Stimulated activated CD8-positive, alpha-beta memory T cell treated with anti-CD3 and anti-CD28 coated beads, Interleukin-2, amount 100 ng/mL, for 1 hour (primary cell): ENCODE results near the gene NTMT2.
"Not testable (repeated sequence)": the region's sequence is repeated elsewhere in the genome, so short reads cannot be mapped to it uniquely, and the experiment has no call there.

Experiments used
- DNase-seq, 2 donors: peaks; one replicate each; pipeline ENCODE4 v3.0.0-alpha.2; 2020; ENCODE audit warnings: low read depth in 2 of 2

The NTMT2 gene

GRCh38 chr1:170145770-170146676 is at the start of gene NTMT2:
TSS of gene NTMT2 (plus strand) at chr1:170145959. CDS start at chr1:170146108, 149 bp downstream.
- DNase-seq = no peak

DNA sequence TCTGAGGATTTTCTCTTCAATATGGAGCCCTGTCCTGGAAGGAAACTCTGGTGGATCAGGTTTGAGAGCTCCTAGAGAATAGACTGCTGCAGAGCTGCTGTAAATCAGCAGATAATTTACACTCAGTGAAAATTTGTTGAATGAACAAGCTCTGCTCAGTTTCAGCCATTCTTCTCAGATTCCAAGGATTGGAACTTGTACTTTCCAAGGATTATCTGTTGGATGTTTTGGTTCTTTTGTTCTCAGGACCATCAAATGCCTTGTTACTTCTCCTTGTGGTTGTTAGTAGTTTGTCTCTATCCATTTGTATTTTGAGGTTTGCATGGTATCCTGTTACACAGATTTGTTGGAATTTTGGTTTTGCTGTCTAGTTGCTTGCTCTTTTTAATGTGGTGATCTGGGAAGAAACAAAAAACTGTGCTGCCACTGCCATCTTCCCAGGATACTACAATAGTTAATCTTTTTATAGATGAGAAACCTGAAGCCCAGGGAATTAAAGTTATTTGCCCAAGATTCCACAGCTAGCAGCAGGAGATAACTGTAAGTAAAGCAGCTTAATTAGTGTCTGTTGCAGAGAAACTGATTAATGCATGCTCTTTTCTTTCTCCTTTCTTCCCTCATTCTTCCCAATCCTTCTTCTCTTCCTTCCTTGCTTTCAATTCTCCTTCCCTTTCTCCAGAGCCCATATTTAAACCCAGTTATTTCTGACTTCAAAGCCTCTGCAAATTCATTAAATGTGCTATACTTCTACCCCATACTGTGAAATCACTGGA is 49.6 kb upstream of the NTMT2 start:
- no peak for DNase-seq

GRCh38 chr1:170096806-170097340 is 48.9 kb upstream of the NTMT2 start:
- no peak for DNase-seq

GRCh38 chr1:170097449-170097948 is 48.3 kb upstream of the NTMT2 start:
- DNase-seq = no peak

- not testable (repeated sequence) for DNase-seq
Observed at GRCh38 chr1:170113140-170113539, 32.6 kb upstream of the NTMT2 start.

- no peak for DNase-seq
Observed at GRCh38 chr1:170114906-170115305, 30.9 kb upstream of the NTMT2 start.

- no peak for DNase-seq
Observed at GRCh38 chr1:170122366-170122765, 23.4 kb upstream of the NTMT2 start.

DNA sequence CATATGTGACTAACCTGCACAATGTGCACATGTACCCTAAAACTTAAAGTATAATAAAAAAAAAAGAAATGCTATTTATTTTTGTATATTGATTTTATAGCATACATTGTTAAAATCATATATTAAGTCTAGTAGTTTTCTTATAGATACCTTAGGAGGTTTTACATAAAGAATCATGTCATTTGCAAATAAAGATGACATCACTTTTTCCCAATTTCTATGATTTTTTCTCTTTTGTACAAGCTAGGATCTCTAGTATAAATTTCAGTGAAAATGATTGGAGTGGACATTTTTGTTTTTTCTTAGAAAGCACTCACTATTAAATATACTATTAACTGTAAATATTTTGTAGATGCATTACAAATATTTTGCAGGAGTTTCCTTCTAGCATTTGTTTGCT is 20.5 kb upstream of the NTMT2 start:
- DNase-seq = no peak

GRCh38 chr1:170126696-170127095 is 19.1 kb upstream of the NTMT2 start:
- no peak for DNase-seq

DNA sequence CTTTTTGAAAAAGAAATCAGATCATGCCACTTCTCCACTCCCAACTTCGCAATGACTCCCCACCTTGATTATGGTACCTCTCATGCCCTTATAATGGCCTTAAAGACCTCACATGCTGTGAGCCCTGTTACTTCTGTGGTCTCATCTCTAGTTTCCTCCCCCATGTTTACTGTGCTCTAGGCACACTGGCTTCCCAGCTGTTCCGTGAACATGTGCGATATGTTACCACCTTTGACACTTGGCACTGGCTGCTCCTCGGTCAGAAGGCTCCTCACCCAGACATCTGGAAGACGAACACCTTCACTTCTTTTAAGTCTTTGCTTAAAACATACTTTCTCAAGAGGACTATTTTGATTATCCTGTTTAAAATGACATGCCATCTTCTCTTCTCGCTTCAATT is 14.3 kb upstream of the NTMT2 start:
- DNase-seq = no peak

DNA sequence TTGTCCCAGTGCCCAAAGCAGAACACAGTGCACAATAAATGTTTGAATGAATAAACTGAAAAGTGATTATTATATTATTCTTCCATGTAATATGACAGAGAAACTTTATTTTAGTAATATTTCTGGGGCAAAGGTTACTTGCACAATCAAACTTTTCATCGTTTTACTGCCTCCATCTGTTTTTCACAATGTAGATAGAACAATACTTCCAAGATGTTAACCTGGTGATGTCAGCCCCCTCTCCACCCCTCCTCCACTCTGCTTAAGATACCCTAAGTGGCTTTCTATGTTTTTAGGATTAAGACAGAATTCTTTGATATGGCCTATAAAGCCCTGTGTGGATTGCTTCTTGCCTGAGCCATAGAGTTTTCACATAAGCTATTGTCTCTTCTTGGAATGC is 13.8 kb upstream of the NTMT2 start:
- no peak for DNase-seq

DNA sequence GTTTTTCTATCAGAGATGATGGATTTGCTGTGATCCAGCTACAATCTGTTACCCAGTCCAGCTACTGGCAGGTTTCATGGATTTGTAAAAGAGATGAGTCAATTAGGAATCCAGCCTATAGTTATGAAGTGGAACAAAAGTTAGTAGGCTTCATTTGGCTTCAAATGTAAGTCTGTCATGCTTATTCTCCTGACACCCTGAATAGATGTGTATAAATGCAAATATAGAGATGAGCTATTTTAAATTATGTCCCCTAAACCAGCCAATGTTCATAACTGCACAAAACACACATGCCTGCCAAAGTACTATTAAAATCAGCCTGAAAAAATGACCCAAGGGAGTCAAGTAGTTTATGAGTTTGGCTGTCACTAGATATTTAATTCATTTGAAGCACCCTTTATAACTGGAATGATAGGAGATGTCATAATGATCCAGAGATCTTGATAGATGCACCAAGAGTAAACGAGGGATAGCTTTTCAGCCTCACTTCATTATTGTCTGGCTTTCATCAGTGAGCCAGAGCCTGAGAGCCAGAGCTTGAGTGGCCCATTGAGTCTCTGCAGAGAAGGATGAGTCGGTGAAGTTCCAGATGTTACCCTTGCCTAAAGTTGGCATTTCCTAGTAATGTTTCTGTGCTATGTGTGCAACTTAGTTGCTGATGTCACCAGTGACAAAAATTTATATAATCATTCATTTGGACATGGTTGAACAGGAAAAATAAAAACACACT is 11.8 kb upstream of the NTMT2 start:
- no peak for DNase-seq

DNA sequence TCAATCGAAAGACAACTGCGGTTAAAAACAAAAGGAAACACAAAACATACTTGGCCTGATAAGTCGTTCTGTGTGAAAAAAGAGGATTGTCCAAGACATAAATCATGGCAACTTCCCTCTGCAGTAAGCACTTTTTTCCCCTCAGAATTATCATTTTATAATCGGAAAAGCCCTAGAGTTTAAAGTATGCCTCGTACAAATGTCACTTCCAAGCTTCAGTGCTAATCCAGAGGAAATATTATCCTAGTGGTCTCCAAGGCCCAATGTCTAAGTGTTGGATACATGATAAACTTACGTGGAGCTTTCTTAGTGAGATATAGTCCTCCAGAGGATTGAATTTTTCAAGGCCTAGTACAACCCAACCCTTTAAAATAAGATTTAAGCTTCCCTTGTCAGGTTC is 11.2 kb upstream of the NTMT2 start:
- DNase-seq = no peak

DNA sequence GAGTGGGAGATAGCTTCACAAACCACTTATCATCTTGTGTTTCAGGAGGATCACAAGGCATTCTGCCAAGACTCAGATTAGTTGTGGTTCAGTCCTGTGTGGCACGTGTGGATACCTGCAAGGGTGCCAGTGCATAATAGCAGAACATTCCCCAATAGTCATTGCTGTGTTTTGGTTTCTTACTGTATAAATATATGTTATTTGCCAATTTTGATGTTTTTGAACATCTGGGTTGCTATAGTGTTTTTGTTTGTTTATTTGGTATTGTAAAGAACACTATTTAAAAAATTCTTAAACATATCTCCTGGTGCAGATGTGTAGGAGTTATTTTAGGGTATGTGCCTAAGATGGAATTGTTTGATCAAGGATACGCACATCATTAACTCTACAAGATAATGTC is 5.4 kb upstream of the NTMT2 start:
- no peak for DNase-seq

DNA sequence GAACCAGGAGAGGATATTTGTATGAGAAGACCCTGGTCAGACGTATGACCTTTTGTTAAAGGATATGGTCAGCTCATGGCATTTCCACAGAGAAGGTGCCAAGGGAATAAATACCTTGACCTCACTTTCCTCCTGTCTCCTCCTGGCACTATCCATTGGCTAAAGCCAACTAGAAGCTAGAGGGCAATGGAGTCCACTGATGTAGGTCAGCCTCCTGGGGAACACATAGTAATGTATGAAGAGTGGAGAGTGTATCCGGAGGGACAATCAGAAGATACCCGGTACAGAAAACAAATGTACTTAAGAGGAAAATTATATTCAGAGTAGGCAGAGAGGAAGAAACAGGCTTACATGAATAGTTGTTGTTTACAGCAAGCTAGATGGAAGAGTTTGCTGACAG is 698 bp upstream of the NTMT2 start:
- DNase-seq = no peak

GRCh38 chr1:170146720-170147263 is 1.0 kb downstream of the NTMT2 start:
- no peak for DNase-seq

DNA sequence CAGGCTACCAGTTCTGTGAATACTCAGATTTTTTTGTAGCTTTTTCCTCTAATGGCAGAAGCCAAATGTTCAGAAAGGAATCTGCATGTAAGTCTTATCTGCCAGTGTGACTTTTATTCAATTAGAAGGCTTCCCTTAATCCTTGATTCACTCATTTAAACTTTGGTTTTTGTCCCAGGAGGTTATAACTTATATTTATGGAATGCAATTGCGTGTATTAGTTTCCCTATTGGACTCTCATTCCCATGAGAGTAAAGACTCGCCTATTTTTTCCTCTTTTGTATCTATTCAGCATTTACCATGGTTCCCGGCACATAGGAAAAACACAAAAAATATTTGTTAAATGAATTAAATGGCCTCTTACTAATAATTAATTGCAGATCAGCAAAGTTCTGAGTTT is 3.5 kb downstream of the NTMT2 start:
- no peak for DNase-seq

DNA sequence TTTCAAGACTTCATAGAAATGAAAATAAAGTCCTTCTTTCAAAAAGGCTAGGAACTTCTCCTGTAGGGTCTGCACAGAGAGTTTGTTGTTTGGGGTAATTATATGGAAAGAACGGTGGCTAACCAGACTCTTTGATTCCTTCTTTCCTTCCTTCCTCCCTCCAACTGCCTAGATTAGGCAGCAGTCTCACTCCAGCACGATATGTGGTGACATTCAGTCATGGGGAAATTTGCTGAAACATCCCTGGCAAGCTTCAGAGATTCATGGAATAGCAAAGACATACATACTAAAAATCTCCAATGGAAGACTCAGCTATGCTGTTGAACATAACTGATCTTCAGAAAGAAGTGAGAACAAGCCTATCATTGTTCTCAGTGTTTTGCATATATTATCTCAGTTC is 4.3 kb downstream of the NTMT2 start:
- DNase-seq = no peak

DNA sequence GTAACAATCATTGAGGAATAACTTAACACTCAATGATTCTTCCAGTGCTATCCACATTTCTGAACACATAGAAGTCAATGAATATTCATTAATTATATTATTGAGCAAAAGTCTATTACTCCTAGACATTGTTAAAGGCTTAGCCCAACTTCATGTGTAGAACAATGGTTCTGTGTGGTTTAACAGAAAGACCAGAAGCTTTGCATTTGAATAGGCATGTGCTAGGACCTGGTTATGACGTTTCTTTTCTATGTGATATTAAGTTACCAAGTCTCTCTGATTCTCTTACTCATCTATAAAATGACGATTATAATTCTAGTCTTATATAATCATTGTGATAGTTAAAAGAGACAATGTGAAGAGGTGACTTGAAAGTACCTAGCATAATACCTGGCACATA is 5.2 kb downstream of the NTMT2 start:
- no peak for DNase-seq

DNA sequence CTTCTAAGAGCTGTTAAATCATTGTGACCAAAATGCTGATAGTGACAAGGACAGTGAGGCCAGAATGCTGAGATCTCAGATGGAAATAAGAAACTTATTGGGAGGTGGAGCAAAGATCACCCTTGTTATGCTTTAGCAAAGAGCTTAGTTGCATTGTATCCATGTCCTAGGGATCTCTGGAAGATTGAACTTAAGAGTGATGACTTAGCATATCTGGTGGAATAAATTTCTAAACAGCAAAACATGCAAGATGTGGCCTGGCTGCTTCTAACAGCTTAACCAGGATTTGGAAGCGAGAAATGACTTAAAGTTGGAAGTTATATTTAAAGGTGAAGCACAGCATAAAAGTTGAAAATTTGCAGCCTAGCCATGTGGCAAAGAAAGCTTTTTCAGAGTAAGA is 7.7 kb downstream of the NTMT2 start:
- DNase-seq = no peak

- DNase-seq = no peak
Observed at GRCh38 chr1:170155055-170155454, 9.3 kb downstream of the NTMT2 start.

- no peak for DNase-seq
Observed at GRCh38 chr1:170156594-170156993, 10.8 kb downstream of the NTMT2 start.
